CD8-positive, alpha-beta memory T cell (primary cell): ENCODE measurements around the gene USP4. TPM values are rescaled to one million over a fixed set of nuclear protein-coding genes. Genes with fewer than 3 reads are reported as not detected.

Experiments
- CTCF ChIA-PET: fragments of 350-600 bp; sonication (Branson Sonifier 250); formaldehyde crosslinking; loops from one replicate; lab custom pipeline; 2021; ENCODE audit warnings: antibody characterized with exemption; lab: Charles Lee
- POLR2A ChIA-PET: fragments of 350-600 bp; sonication (Branson Sonifier 250); formaldehyde crosslinking; loops from one replicate; lab custom pipeline; 2021; ENCODE audit warnings: antibody characterized with exemption; lab: Charles Lee
- DNase-seq, 5 donors: peaks; one replicate each; pipeline versions ENCODE4 v3.0.0 to v3.0.0-alpha.2; 2020 to 2022; ENCODE audit warnings: mixed read lengths in 1 of 5
- H3K27ac ChIP-seq: one replicate; pipeline ENCODE4 v1.7.0; 2013; ENCODE audit warnings: low read depth, mild to moderate bottlenecking, low read length, moderate library complexity
- H3K27me3 ChIP-seq: 2 replicates; pipeline ENCODE4 v1.7.0; 2013; ENCODE audit warnings: low read length, mild to moderate bottlenecking; ENCODE audit not compliant: insufficient read depth, poor library complexity, severe bottlenecking
- H3K36me3 ChIP-seq: 2 replicates; pipeline ENCODE4 v1.7.0; 2013; ENCODE audit warnings: mild to moderate bottlenecking, low read length, moderate library complexity; ENCODE audit not compliant: insufficient read depth
- H3K4me1 ChIP-seq: 2 replicates; pipeline ENCODE4 v1.7.0; 2013; ENCODE audit warnings: mild to moderate bottlenecking, low read length, moderate library complexity; ENCODE audit not compliant: insufficient read depth
- H3K4me3 ChIP-seq: 2 replicates; pipeline ENCODE4 v1.7.0; 2013; ENCODE audit warnings: mild to moderate bottlenecking, low read length
- H3K9me3 ChIP-seq: 2 replicates; pipeline ENCODE4 v1.7.0; 2013; ENCODE audit warnings: mild to moderate bottlenecking, low read length
- H3K27ac Mint-ChIP-seq, 8 donors: one replicate each; pipeline ENCODE4 v1.8.0; 2020 to 2021; ENCODE audit warnings: mixed read lengths in 8 of 8, mild to moderate bottlenecking in 6 of 8, inconsistent platforms in 3 of 8, moderate library complexity in 3 of 8
- H3K27me3 Mint-ChIP-seq, 2 donors: one replicate each; pipeline ENCODE4 v1.8.0; 2020 to 2021; ENCODE audit warnings: mixed read lengths in 2 of 2, mild to moderate bottlenecking in 1 of 2, moderate library complexity in 1 of 2
- H3K36me3 Mint-ChIP-seq, 3 donors: one replicate each; pipeline ENCODE4 v1.8.0; 2020 to 2021; ENCODE audit warnings: mixed read lengths in 3 of 3, inconsistent platforms in 1 of 3, mild to moderate bottlenecking in 1 of 3
- H3K4me1 Mint-ChIP-seq, 3 donors: one replicate each; pipeline ENCODE4 v1.8.0; 2020 to 2021; ENCODE audit warnings: mixed read lengths in 3 of 3, inconsistent platforms in 1 of 3, mild to moderate bottlenecking in 1 of 3
- H3K4me3 Mint-ChIP-seq, 7 donors: one replicate each; pipeline ENCODE4 v1.8.0; 2020 to 2021; ENCODE audit warnings: mixed read lengths in 7 of 7, mild to moderate bottlenecking in 6 of 7, moderate library complexity in 4 of 7, inconsistent platforms in 2 of 7
- H3K9me3 Mint-ChIP-seq, 5 donors: one replicate each; pipeline ENCODE4 v1.8.0; 2020 to 2022; ENCODE audit warnings: mixed read lengths in 5 of 5, mild to moderate bottlenecking in 3 of 5, moderate library complexity in 2 of 5, inconsistent platforms in 1 of 5
- polyA plus RNA-seq: library from polyadenylated mRNA; unstranded; fragments of 300-500 nt; fragmentation: Illumina TruSeq; gene quantifications from one replicate; pipeline ENCODE4 v1.2.3, GENCODE V29; 2021
- total RNA-seq, 2 experiments: library from RNA; stranded (reverse); gene quantifications; one replicate each; pipeline ENCODE4 v1.2.3, GENCODE V29; 2021

The USP4 gene, protein sequence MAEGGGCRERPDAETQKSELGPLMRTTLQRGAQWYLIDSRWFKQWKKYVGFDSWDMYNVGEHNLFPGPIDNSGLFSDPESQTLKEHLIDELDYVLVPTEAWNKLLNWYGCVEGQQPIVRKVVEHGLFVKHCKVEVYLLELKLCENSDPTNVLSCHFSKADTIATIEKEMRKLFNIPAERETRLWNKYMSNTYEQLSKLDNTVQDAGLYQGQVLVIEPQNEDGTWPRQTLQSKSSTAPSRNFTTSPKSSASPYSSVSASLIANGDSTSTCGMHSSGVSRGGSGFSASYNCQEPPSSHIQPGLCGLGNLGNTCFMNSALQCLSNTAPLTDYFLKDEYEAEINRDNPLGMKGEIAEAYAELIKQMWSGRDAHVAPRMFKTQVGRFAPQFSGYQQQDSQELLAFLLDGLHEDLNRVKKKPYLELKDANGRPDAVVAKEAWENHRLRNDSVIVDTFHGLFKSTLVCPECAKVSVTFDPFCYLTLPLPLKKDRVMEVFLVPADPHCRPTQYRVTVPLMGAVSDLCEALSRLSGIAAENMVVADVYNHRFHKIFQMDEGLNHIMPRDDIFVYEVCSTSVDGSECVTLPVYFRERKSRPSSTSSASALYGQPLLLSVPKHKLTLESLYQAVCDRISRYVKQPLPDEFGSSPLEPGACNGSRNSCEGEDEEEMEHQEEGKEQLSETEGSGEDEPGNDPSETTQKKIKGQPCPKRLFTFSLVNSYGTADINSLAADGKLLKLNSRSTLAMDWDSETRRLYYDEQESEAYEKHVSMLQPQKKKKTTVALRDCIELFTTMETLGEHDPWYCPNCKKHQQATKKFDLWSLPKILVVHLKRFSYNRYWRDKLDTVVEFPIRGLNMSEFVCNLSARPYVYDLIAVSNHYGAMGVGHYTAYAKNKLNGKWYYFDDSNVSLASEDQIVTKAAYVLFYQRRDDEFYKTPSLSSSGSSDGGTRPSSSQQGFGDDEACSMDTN
- total RNA-seq (10 to 100 TPM; 72.6 to 73.0 TPM), polyA plus RNA-seq (69.9 TPM)

DNA sequence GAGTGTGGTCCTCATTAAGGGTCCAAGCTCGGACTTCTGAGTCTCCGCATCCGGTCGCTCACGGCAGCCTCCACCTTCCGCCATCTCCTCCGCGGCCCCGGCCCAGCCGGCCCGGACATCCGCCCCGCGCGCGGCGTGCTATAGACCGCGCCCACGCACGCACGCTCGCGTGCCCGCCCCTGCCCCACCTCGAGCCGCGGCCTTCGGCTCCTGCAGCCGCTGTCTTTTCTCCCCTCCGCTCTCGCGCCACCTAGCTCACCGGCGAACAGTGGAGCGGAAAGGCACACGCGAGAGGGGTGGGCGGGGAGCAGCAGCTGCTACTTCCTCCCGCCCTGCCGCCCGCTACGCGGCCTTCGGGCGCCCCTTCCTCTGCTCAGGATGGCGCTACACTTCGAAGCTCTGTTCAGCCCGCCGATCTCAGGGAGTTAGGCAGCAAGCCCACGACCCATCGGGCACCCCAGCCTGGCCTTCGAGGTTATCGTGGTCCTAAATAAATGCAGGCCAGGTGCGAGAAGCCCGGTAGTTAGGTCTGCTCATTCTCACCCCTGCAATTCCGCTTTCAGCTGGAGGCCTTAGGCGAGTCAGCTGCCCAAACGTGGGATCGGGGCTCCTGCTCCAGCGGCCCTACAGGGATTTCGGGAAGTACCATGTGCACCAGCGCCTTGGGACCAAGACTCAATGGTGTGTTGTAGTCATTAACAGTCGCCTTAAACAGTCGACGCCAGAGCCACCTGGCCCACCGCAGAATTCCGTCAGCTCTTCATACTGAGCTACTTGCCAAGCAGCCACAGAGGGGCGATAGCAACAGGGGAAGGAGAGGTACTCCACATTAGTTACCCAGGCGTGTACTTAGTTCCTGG is at the start of gene USP4:
TSS of gene USP4 (minus strand) at position 113 of the 860 bp plus-strand sequence. CDS start at position 84, 29 bp downstream.
- no peaks in the 10 kb centered on the region for H3K9me3 Mint-ChIP-seq
- Histone ChIP-seq H3K4me1 (peaks cover 41% of the 10 kb centered on the region), H3K27ac (peak within 1 kb of the TSS; percentile 98), H3K36me3 (peaks cover 5% of the 10 kb centered on the region), H3K27me3 (no peaks in the 10 kb centered on the region), H3K4me3 (peak within 1 kb of the TSS; percentile 84), H3K9me3 (no peaks in the 10 kb centered on the region)
- CTCF ChIA-PET = interaction anchor here (0.7 to 3.0 kb wide), 39 partner anchors 9 to 331 kb away, joined by 3 to 69 read pairs (median 4); partner anchors contain the start of genes GPX1, KLHDC8B, NDUFAF3 and NICN1
- H3K27me3 Mint-ChIP-seq = peaks cover 0 to 1% of the 10 kb centered on the region in 2 donors
- H3K4me3 Mint-ChIP-seq = peak within 1 kb of the TSS; percentile 88 to 96 (median 95)
- POLR2A ChIA-PET = interaction anchor here (0.6 to 3.0 kb wide), 19 partner anchors 12 to 333 kb away, joined by 3 to 53 read pairs (median 8); partner anchors contain the start of genes DAG1, GPX1, KLHDC8B and NICN1
- peak within 1 kb of the TSS; percentile 95 to 100 (median 97) for H3K27ac Mint-ChIP-seq
- H3K36me3 Mint-ChIP-seq = peaks cover 0 to 31% (median 4%) of the 10 kb centered on the region in 3 donors
- H3K4me1 Mint-ChIP-seq = peaks cover 38 to 54% (median 41%) of the 10 kb centered on the region in 3 donors
- peak; percentile 82 to 95 (median 90) for DNase-seq

DNA sequence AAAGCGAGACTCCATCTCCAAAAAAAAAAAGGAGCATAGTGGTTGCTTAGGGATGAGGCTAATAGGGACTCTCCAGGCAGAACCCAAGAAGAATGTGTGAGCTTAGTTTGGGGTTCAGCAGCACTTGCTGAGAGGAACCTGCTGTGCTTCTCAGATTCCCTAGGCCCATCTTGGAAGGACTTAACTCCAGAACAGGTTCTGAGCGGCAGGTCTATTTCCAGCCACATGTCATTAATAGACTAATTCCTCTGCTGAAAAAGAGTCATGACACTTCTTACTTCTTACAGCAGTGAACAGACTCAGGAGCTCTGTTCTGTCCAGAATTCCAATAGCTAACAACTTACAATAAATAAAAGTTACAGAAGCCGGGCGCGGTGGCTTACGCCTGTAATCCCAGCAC is 49.4 kb upstream of the USP4 start:
- DNase-seq = no peak
- Histone ChIP-seq H3K27me3 (no peaks in the 10 kb centered on the region), H3K4me1 (peaks cover 46% of the 10 kb centered on the region), H3K27ac (no peak overlapping the region), H3K4me3 (no peak overlapping the region), H3K36me3 (no peaks in the 10 kb centered on the region), H3K9me3 (no peaks in the 10 kb centered on the region)
- POLR2A ChIA-PET = interaction anchor here (0.6 kb wide), 1 partner anchor 462 kb away, joined by 3 read pairs; no protein-coding TSS in a partner anchor
- Mint-ChIP-seq H3K27ac (no peak overlapping the region), H3K9me3 (no peaks in the 10 kb centered on the region), H3K27me3 (no peaks in the 10 kb centered on the region), H3K36me3 (peaks cover 0 to 32% (median 0%) of the 10 kb centered on the region in 3 donors), H3K4me1 (peaks cover 50 to 67% (median 56%) of the 10 kb centered on the region in 3 donors), H3K4me3 (peak overlapping the region in 1 of 7 donors; percentile 54)
- CTCF ChIA-PET = interaction anchor here (0.9 kb wide), 1 partner anchor 13 kb away, joined by 3 read pairs; no protein-coding TSS in a partner anchor

DNA sequence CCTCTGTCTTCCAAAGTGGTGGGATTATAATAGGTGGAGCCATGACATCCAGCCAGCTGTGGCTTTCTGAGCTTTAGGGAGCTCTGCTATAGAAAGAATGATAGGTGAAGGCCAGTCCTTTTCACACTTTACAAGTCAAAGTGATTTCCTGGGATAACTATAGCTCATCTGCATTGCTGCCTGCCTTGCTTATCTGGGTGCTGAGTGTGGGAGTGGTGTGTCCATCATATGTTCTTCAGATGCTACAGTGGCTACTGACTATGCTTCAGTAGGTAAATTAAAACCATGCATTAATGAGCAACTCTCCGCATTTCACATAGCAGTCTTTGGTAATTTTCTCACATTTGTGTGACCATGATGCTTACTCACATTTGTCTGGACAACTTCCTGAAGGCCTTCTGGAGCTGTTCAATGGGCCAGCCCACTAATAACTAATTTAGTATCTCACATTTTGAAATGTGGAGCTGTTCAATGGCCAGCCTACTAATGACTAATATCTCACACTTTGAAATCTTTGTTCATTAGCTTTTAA is 48.5 kb upstream of the USP4 start:
- CTCF ChIA-PET = no interaction called here

DNA sequence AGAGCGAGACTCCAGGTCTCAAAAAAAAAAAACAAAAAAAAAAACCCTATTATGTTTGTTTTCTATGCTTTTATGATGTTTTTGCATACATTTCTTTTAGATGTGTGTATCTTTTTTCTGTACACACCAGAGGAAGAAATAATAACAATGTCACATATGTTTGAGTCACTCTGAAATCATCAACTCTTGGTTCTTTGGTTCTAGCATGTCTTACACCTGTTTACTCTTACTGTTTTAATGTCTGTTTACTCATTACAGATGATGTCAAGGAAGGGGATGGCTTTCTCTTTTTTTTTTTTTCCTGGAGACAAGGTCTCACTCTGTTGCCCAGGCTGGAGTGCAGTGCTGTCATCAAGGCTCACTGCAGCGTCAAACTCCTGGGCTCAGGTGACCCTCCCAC is 47.9 kb upstream of the USP4 start:
- Histone ChIP-seq H3K9me3 (no peaks in the 10 kb centered on the region), H3K27ac (no peak overlapping the region), H3K4me1 (peaks cover 46% of the 10 kb centered on the region), H3K27me3 (no peaks in the 10 kb centered on the region), H3K36me3 (no peaks in the 10 kb centered on the region), H3K4me3 (no peak overlapping the region)
- Mint-ChIP-seq H3K4me3 (peak overlapping the region in 2 of 7 donors; percentile 10 to 54), H3K36me3 (peaks cover 0 to 29% (median 0%) of the 10 kb centered on the region in 3 donors), H3K27ac (peak overlapping the region in 7 of 8 donors; percentile 13 to 84 (median 51)), H3K27me3 (peaks cover 0 to 2% of the 10 kb centered on the region in 2 donors), H3K9me3 (no peaks in the 10 kb centered on the region), H3K4me1 (peaks cover 52 to 72% (median 58%) of the 10 kb centered on the region in 3 donors)
- CTCF ChIA-PET = no interaction called here
- DNase-seq = no peak
- POLR2A ChIA-PET = no interaction called here

More for the DNA sequence above, 48.5 kb upstream of the USP4 start:
- Histone ChIP-seq H3K9me3 (no peaks in the 10 kb centered on the region), H3K4me1 (peaks cover 46% of the 10 kb centered on the region), H3K27ac (no peak overlapping the region), H3K36me3 (no peaks in the 10 kb centered on the region), H3K4me3 (no peak overlapping the region), H3K27me3 (no peaks in the 10 kb centered on the region)
- Mint-ChIP-seq H3K9me3 (no peaks in the 10 kb centered on the region), H3K27me3 (peaks cover 0 to 2% of the 10 kb centered on the region in 2 donors), H3K36me3 (peaks cover 0 to 32% (median 0%) of the 10 kb centered on the region in 3 donors), H3K4me3 (peak overlapping the region in 2 of 7 donors; percentile 1 to 24), H3K4me1 (peaks cover 54 to 72% (median 60%) of the 10 kb centered on the region in 3 donors), H3K27ac (peak overlapping the region in 6 of 8 donors; percentile 5 to 76 (median 19))
- POLR2A ChIA-PET = no interaction called here
- no peak for DNase-seq

DNA sequence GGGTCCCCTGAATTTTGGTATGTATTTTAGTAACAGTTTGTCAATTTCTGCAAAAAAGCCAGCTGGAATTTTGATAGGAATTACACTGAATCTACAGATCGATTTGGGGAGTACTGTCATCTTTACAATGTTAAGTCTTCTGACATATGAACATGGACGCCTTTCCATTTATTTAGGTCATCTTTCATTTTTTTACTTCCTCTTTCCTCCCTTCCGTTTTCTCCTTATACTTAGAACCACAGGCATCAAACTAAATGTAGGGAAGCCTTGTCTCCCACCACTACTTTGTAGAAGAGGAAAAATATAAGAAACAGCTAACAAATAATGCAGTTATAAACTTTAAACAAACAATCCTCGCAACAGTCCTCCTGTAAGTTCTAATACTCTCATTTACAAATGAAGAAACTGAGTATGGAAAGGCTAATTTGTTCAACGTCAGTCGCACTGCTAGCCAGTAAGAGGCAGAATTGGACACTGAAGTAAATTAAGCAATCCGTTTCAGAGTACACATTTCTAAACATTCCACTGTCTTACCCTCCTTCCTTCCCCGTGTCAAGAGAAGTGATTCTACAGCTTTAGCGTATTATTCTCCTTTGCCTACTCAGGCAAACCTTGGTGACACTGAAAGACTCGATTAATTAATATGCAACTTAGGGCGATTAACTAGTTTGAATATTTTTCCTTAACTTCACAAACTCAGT is 46.4 kb upstream of the USP4 start:
- Histone ChIP-seq H3K9me3 (no peaks in the 10 kb centered on the region), H3K36me3 (no peaks in the 10 kb centered on the region), H3K4me1 (peaks cover 51% of the 10 kb centered on the region), H3K27me3 (no peaks in the 10 kb centered on the region), H3K4me3 (no peak overlapping the region), H3K27ac (no peak overlapping the region)
- peaks cover 0 to 26% (median 0%) of the 10 kb centered on the region in 3 donors for H3K36me3 Mint-ChIP-seq
- peaks cover 0 to 2% of the 10 kb centered on the region in 2 donors for H3K27me3 Mint-ChIP-seq
- peak overlapping the region in 6 of 8 donors; percentile 17 to 85 (median 74) for H3K27ac Mint-ChIP-seq
- ChIA-PET POLR2A (no interaction called here), CTCF (interaction anchor here (1.0 kb wide), 1 partner anchor 8 kb away, joined by 3 read pairs; no protein-coding TSS in a partner anchor)
- no peaks in the 10 kb centered on the region for H3K9me3 Mint-ChIP-seq
- DNase-seq = no peak
- H3K4me1 Mint-ChIP-seq = peaks cover 45 to 78% (median 54%) of the 10 kb centered on the region in 3 donors
- H3K4me3 Mint-ChIP-seq = peak overlapping the region in 5 of 7 donors; percentile 3 to 75 (median 62)

DNA sequence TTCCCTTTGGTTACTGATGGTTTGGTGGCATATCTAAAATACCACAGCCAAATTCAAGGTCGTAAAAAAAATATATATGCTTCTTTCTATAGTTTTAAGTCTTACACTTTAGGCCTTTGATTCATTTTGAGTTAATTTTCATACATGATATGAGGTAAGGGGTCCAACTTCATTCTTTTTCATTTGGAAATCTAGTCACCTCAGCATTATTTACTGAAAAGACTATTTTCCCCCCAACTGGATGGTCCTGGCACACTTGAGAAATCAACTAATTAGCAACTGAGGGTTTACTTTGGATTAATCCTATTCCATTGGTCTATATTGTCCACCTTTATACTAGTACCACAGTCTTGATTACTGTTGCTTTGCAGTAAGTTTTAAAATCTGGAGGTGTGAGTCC is 45.8 kb upstream of the USP4 start:
- no peak overlapping the region for H3K27ac ChIP-seq
- H3K4me3 ChIP-seq = no peak overlapping the region
- Mint-ChIP-seq H3K9me3 (no peaks in the 10 kb centered on the region), H3K36me3 (peaks cover 0 to 26% (median 0%) of the 10 kb centered on the region in 3 donors), H3K27ac (peak overlapping the region in 4 of 8 donors; percentile 34 to 85 (median 48)), H3K4me3 (peak overlapping the region in 1 of 7 donors; percentile 26), H3K27me3 (peaks cover 0 to 2% of the 10 kb centered on the region in 2 donors), H3K4me1 (peaks cover 44 to 81% (median 57%) of the 10 kb centered on the region in 3 donors)
- CTCF ChIA-PET = interaction anchor here (1.0 kb wide), 1 partner anchor 9 kb away, joined by 3 read pairs; no protein-coding TSS in a partner anchor
- no peaks in the 10 kb centered on the region for H3K27me3 ChIP-seq
- H3K9me3 ChIP-seq = no peaks in the 10 kb centered on the region
- no peak for DNase-seq
- peaks cover 51% of the 10 kb centered on the region for H3K4me1 ChIP-seq
- POLR2A ChIA-PET = no interaction called here
- H3K36me3 ChIP-seq = no peaks in the 10 kb centered on the region
